Fibroblast of lung (primary cell): ENCODE results near the gene F2R. TPM values are rescaled to one million over a fixed set of nuclear protein-coding genes. Genes with fewer than 3 reads are reported as not detected.

Source experiments
- DNase-seq, 2 donors: peaks; one replicate each; pipeline versions ENCODE4 v3.0.0 to v3.0.0-alpha.2; 2010; ENCODE audit warnings: low read depth in 2 of 2
- H2AFZ ChIP-seq: 2 replicates; pipeline ENCODE4 v1.5.1; 2012; ENCODE audit warnings: low read length, control low read depth, inconsistent platforms
- H3K27ac ChIP-seq: 2 replicates; pipeline ENCODE4 v1.5.1; 2011; ENCODE audit warnings: low read length, control low read depth; ENCODE audit not compliant: insufficient read depth
- H3K27me3 ChIP-seq: 2 replicates; pipeline ENCODE4 v1.5.1; 2011; ENCODE audit warnings: mild to moderate bottlenecking, low read length; ENCODE audit not compliant: control insufficient read depth, insufficient read depth
- H3K36me3 ChIP-seq: 2 replicates; pipeline ENCODE4 v1.5.1; 2011; ENCODE audit warnings: low read length; ENCODE audit not compliant: control insufficient read depth, insufficient read depth
- H3K4me1 ChIP-seq: 2 replicates; pipeline ENCODE4 v1.5.1; 2011; ENCODE audit warnings: low read length; ENCODE audit not compliant: control insufficient read depth, insufficient read depth; ENCODE audit errors: extremely low read depth
- H3K4me2 ChIP-seq: 2 replicates; pipeline ENCODE4 v1.5.1; 2011; ENCODE audit warnings: low read length, control low read depth; ENCODE audit not compliant: insufficient read depth; ENCODE audit errors: extremely low read depth
- H3K4me3 ChIP-seq, 4 experiments: fragments of 200-600 bp in 1 of 4; sonication (generic) in 1 of 4; replicated peaks in 1 of 4; 2 replicates each; pipeline ENCODE4 v1.5.1; 2011 to 2016; ENCODE audit warnings: low read length in 4 of 4, low read depth in 3 of 4, mild to moderate bottlenecking in 3 of 4, control low read depth in 2 of 4, inconsistent platforms in 1 of 4, mixed read lengths in 1 of 4; ENCODE audit not compliant: insufficient read depth in 1 of 4; ENCODE audit errors: control extremely low read depth in 1 of 4
- H3K79me2 ChIP-seq: 2 replicates; pipeline ENCODE4 v1.5.1; 2012; ENCODE audit warnings: mild to moderate bottlenecking, low read length, inconsistent platforms; ENCODE audit not compliant: control insufficient read depth, insufficient read depth
- H3K9ac ChIP-seq: 2 replicates; pipeline ENCODE4 v1.5.1; 2011; ENCODE audit warnings: mild to moderate bottlenecking, low read length, control low read depth; ENCODE audit not compliant: insufficient read depth
- H3K9me3 ChIP-seq: 2 replicates; pipeline ENCODE4 v1.5.1; 2012; ENCODE audit warnings: low read depth, low read length; ENCODE audit not compliant: control insufficient read depth, insufficient read depth
- H4K20me1 ChIP-seq: 2 replicates; pipeline ENCODE4 v1.5.1; 2011; ENCODE audit warnings: low read length; ENCODE audit not compliant: control insufficient read depth, insufficient read depth; ENCODE audit errors: extremely low read depth
- CTCF ChIP-seq, 2 donors: IDR thresholded peaks in 1 of 2; conservative IDR thresholded peaks in 1 of 2; 1 replicate in 1 of 2; 2 replicates in 1 of 2; pipeline ENCODE4 v1.5.1; 2011 to 2012; ENCODE audit warnings: low read length in 2 of 2, control low read depth in 1 of 2, inconsistent platforms in 1 of 2, low read depth in 1 of 2, mild to moderate bottlenecking in 1 of 2
- EZH2 ChIP-seq: IDR thresholded peaks from 2 replicates; pipeline ENCODE4 v1.5.1; 2012; ENCODE audit warnings: low read length, control low read depth, mild to moderate bottlenecking; ENCODE audit errors: missing control alignments
- polyA plus RNA-seq, 2 donors: library from polyadenylated mRNA; depleted of rRNA in 1 of 2; stranded (reverse) in 1 of 2; unstranded in 1 of 2; fragments of >200 nt; gene quantifications; 2 replicates each; pipeline ENCODE4 v1.2.1, GENCODE V29; 2011 to 2012; ENCODE audit warnings: missing spikeins in 1 of 2
- total RNA-seq: library from RNA; depleted of rRNA; stranded (reverse); fragments of >200 nt; gene quantifications from 2 replicates; pipeline ENCODE4 v1.2.1, GENCODE V29; 2014

The F2R gene
- total and polyA plus RNA-seq, 2 donors (not counting 1 experiment from before 2014, with no cell fraction given) = 265 to 797 TPM

GRCh38 chr5:76781775-76782174, 65.8 kb downstream of the F2R start:
- Histone ChIP-seq H2AFZ (no peak overlapping the region), H3K9ac (no peak overlapping the region), H3K9me3 (no peaks in the 10 kb centered on the region), H3K4me1 (no peaks in the 10 kb centered on the region), H4K20me1 (no peaks in the 10 kb centered on the region), H3K27me3 (no peaks in the 10 kb centered on the region), H3K36me3 (no peaks in the 10 kb centered on the region), H3K27ac (no peak overlapping the region), H3K79me2 (no peaks in the 10 kb centered on the region), H3K4me2 (no peak overlapping the region), H3K4me3 (no peak overlapping the region)
- no peak for DNase-seq
- TF ChIP-seq CTCF (conservative IDR thresholded peaks at IDR 0.05 in 1 of 2, IDR thresholded peaks at IDR 0.05 in 1 of 2; ENCODE audit: low read depth in 1 of 2, low read length in 2 of 2) (no peak), EZH2 (no peak)

GRCh38 chr5:76782444-76782843, 66.5 kb downstream of the F2R start:
- Histone ChIP-seq H3K36me3 (no peaks in the 10 kb centered on the region), H3K9ac (no peak overlapping the region), H3K4me3 (no peak overlapping the region), H2AFZ (no peak overlapping the region), H3K27ac (no peak overlapping the region), H3K9me3 (no peaks in the 10 kb centered on the region), H3K79me2 (no peaks in the 10 kb centered on the region), H3K4me2 (no peak overlapping the region), H3K4me1 (no peaks in the 10 kb centered on the region), H3K27me3 (no peaks in the 10 kb centered on the region), H4K20me1 (no peaks in the 10 kb centered on the region)
- no peak for TF ChIP-seq EZH2
- TF ChIP-seq CTCF (conservative IDR thresholded peaks at IDR 0.05 in 1 of 2, IDR thresholded peaks at IDR 0.05 in 1 of 2; ENCODE audit: low read depth in 1 of 2, low read length in 2 of 2) = no peak
- peak in 1 of 2 donors; percentile 53 for DNase-seq

Other genes starting within 250 kb of the F2R start
- 13.1 and 82.6 TPM in 2 replicates for gene F2RL2, start 92.7 kb upstream of the F2R start, total RNA-seq
- 88.1 and 91.6 TPM in 2 replicates for gene F2RL2, start 92.7 kb upstream of the F2R start, polyA plus RNA-seq
- 20.8 and 25.1 TPM in 2 replicates for gene F2RL1, start 102.9 kb downstream of the F2R start, total RNA-seq
- gene F2RL1, start 102.9 kb downstream of the F2R start, polyA plus RNA-seq = 12.4 and 24.9 TPM in 2 replicates
- gene S100Z, start 133.9 kb downstream of the F2R start, total RNA-seq = not detected in 2 replicates
- not detected in 2 replicates for gene S100Z, start 133.9 kb downstream of the F2R start, polyA plus RNA-seq
- gene CRHBP, start 236.9 kb downstream of the F2R start, total RNA-seq = under 0.01 and 0.17 TPM in 2 replicates
- gene CRHBP, start 236.9 kb downstream of the F2R start, polyA plus RNA-seq = 0.17 and 0.18 TPM in 2 replicates